ENCODE measurements around the gene KAT7.

KAT7 gene

GRCh38 chr17:49873466-49873865 is 85.0 kb downstream of the KAT7 start:
- no peak for FAIRE-seq

DNA sequence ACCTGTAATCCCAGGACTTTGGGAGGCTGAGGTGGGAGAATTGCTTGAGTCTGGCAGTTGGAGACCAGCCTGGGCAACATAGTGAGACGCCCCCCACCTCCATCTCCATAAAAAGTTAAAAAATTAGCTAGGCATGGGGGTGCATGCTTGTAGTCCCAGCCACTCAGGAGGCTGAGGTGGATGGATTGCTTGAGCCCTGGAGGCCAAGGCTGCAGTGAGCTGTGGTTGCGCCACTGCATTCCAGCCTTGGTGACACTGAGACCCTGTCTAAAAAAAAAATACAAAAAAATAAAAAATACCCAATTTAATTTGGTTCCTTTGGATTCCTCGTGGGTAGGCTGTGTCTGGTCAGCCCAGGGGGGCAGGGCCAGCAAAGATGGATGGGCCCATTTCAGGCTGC is 85.4 kb downstream of the KAT7 start:
- no peak for FAIRE-seq

DNA sequence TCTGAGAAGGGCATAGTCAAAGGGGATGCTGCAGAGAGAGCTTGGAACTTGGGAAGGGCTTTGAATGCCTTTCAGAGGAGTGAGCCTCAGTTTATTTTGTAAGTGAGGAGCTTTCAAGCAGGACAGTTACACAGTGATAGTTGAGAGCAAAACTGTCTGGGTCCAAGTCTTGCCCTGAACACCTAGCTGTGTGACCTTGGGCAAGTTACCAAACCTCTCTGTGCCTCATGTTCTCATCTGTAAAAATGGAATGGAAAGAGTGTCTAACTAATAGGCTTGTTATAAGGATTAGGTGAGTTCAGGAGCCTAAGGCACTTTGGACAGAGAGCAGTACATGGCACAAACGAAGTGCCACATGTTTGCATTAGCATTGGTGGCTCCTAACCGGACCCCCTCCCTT is 86.4 kb downstream of the KAT7 start:
- FAIRE-seq: no peak

DNA sequence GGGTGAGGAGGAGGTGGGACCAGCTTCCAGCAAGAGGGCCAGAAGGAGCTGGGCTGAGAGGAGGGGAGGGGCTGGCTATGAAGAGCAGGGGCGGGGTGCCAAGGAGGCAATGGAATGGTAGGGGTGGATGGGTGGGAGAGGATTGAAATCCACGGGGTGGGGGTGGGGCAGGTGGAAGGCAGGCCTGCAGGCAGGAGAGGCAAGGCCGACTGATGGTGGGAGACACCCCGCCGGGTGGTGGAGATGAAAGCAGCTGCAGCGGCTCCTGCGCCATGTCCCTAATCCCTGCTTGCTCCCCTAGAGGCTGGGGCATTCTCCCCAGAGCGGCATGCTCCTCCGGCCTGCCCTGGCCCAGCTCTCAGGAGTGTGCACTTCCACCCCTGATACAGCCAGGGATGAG is 87.2 kb downstream of the KAT7 start:
- FAIRE-seq: no peak

GRCh38 chr17:49878931-49879904 is 90.7 kb downstream of the KAT7 start:
- no peak for FAIRE-seq

- FAIRE-seq: no peak
Observed at GRCh38 chr17:49880291-49881053, 92.0 kb downstream of the KAT7 start.

GRCh38 chr17:49881054-49881402 is 92.5 kb downstream of the KAT7 start:
- no peak for FAIRE-seq

- no peak for FAIRE-seq
Observed at GRCh38 chr17:49882434-49882833, 94.0 kb downstream of the KAT7 start.

All from endometrium (tissue), 2 donors.